ENCODE measurements around the gene FMN1. TPM values are rescaled to one million over a fixed set of nuclear protein-coding genes. Genes with fewer than 3 reads are reported as not detected.

FMN1 gene
- polyA plus RNA-seq, 6 donors from 2014 or later = 0.33 to 1.0 (median 0.44) TPM; not detected in 1

GRCh38 chr15:33104212-33104611 lies 90.3 kb downstream of the FMN1 start:
- peaks cover 0 to 3% (median 0%) of the 10 kb centered on the region in 7 donors for H3K9me3 Mint-ChIP-seq
- peaks cover 17 to 29% (median 17%) of the 10 kb centered on the region in 3 donors for H3K27me3 Mint-ChIP-seq
- ATAC-seq (ENCODE audit: low read depth in 2 of 2) (no peak), DNase-seq (no peak)
- H3K4me3 Mint-ChIP-seq = no peak overlapping the region
- no peaks in the 10 kb centered on the region for H3K36me3 Mint-ChIP-seq
- H3K4me1 Mint-ChIP-seq = peaks cover 0 to 6% (median 0%) of the 10 kb centered on the region in 3 donors
- no peak overlapping the region for H3K27ac Mint-ChIP-seq

GRCh38 chr15:33101036-33101435 lies 93.5 kb downstream of the FMN1 start:
- Mint-ChIP-seq H3K4me3 (no peak overlapping the region), H3K4me1 (peaks cover 0 to 6% (median 0%) of the 10 kb centered on the region in 3 donors), H3K9me3 (peaks cover 0 to 3% (median 0%) of the 10 kb centered on the region in 7 donors), H3K36me3 (no peaks in the 10 kb centered on the region), H3K27ac (no peak overlapping the region), H3K27me3 (peaks cover 0 to 21% (median 10%) of the 10 kb centered on the region in 3 donors)
- ATAC-seq (ENCODE audit: low read depth in 2 of 2) (no peak), DNase-seq (no peak)

GRCh38 chr15:33100314-33100713 lies 94.2 kb downstream of the FMN1 start:
- ATAC-seq (ENCODE audit: low read depth in 2 of 2) (no peak), DNase-seq (no peak)
- Mint-ChIP-seq H3K9me3 (peaks cover 0 to 3% (median 0%) of the 10 kb centered on the region in 7 donors), H3K27ac (peak overlapping the region in 1 of 6 donors; percentile 12), H3K4me3 (no peak overlapping the region), H3K4me1 (peaks cover 0 to 6% (median 0%) of the 10 kb centered on the region in 3 donors), H3K36me3 (no peaks in the 10 kb centered on the region), H3K27me3 (peaks cover 0 to 18% (median 10%) of the 10 kb centered on the region in 3 donors)

- Mint-ChIP-seq H3K4me1 (peaks cover 0 to 6% (median 0%) of the 10 kb centered on the region in 3 donors), H3K27ac (no peak overlapping the region), H3K27me3 (peaks cover 0 to 18% (median 10%) of the 10 kb centered on the region in 3 donors), H3K36me3 (no peaks in the 10 kb centered on the region), H3K9me3 (peaks cover 0 to 3% (median 0%) of the 10 kb centered on the region in 7 donors), H3K4me3 (no peak overlapping the region)
- ATAC-seq (ENCODE audit: low read depth in 2 of 2) = no peak
- DNase-seq = no peak
Measured at GRCh38 chr15:33099739-33100138, 94.8 kb downstream of the FMN1 start.

GRCh38 chr15:33099213-33099612 lies 95.3 kb downstream of the FMN1 start:
- H3K4me3 Mint-ChIP-seq = no peak overlapping the region
- DNase-seq (no peak), ATAC-seq (ENCODE audit: low read depth in 2 of 2) (no peak)
- H3K36me3 Mint-ChIP-seq = no peaks in the 10 kb centered on the region
- no peak overlapping the region for H3K27ac Mint-ChIP-seq
- H3K27me3 Mint-ChIP-seq = peaks cover 0 to 18% (median 10%) of the 10 kb centered on the region in 3 donors
- peaks cover 0 to 3% (median 0%) of the 10 kb centered on the region in 7 donors for H3K9me3 Mint-ChIP-seq
- peaks cover 0 to 4% (median 0%) of the 10 kb centered on the region in 3 donors for H3K4me1 Mint-ChIP-seq

- peaks cover 0 to 18% (median 12%) of the 10 kb centered on the region in 3 donors for H3K27me3 Mint-ChIP-seq
- no peak overlapping the region for H3K27ac Mint-ChIP-seq
- DNase-seq (no peak), ATAC-seq (ENCODE audit: low read depth in 2 of 2) (no peak)
- H3K4me3 Mint-ChIP-seq = peak overlapping the region in 1 of 8 donors; percentile 30
- peaks cover 0 to 3% (median 0%) of the 10 kb centered on the region in 7 donors for H3K9me3 Mint-ChIP-seq
- peaks cover 0 to 4% (median 0%) of the 10 kb centered on the region in 3 donors for H3K4me1 Mint-ChIP-seq
- H3K36me3 Mint-ChIP-seq = no peaks in the 10 kb centered on the region
Measured at GRCh38 chr15:33098094-33099058, 96.1 kb downstream of the FMN1 start.

- H3K9me3 Mint-ChIP-seq = no peaks in the 10 kb centered on the region
Measured at GRCh38 chr15:33096134-33096533, 98.4 kb downstream of the FMN1 start.

GRCh38 chr15:33095641-33096040 lies 98.9 kb downstream of the FMN1 start:
- H3K4me3 Mint-ChIP-seq = no peak overlapping the region
- no peak overlapping the region for H3K27ac Mint-ChIP-seq
- H3K4me1 Mint-ChIP-seq = peaks cover 0 to 4% (median 0%) of the 10 kb centered on the region in 3 donors
- no peak for ATAC-seq (ENCODE audit: low read depth in 2 of 2)
- H3K9me3 Mint-ChIP-seq = no peaks in the 10 kb centered on the region
- peaks cover 4 to 7% (median 6%) of the 10 kb centered on the region in 3 donors for H3K27me3 Mint-ChIP-seq
- DNase-seq = no peak
- H3K36me3 Mint-ChIP-seq = no peaks in the 10 kb centered on the region

More at GRCh38 chr15:33096134-33096533, 98.4 kb downstream of the FMN1 start:
- Mint-ChIP-seq H3K4me1 (peaks cover 0 to 4% (median 0%) of the 10 kb centered on the region in 3 donors), H3K4me3 (no peak overlapping the region), H3K36me3 (no peaks in the 10 kb centered on the region), H3K27me3 (peaks cover 4 to 7% (median 6%) of the 10 kb centered on the region in 3 donors), H3K27ac (no peak overlapping the region)
- ATAC-seq (ENCODE audit: low read depth in 2 of 2) = no peak
- no peak for DNase-seq

GRCh38 chr15:33094336-33094735 lies 100.2 kb downstream of the FMN1 start:
- no peaks in the 10 kb centered on the region for H3K36me3 Mint-ChIP-seq
- DNase-seq (no peak), ATAC-seq (ENCODE audit: low read depth in 2 of 2) (no peak)
- H3K9me3 Mint-ChIP-seq = no peaks in the 10 kb centered on the region
- H3K4me3 Mint-ChIP-seq = no peak overlapping the region
- no peaks in the 10 kb centered on the region for H3K4me1 Mint-ChIP-seq
- peaks cover 4 to 6% (median 6%) of the 10 kb centered on the region in 3 donors for H3K27me3 Mint-ChIP-seq
- no peak overlapping the region for H3K27ac Mint-ChIP-seq

DNA sequence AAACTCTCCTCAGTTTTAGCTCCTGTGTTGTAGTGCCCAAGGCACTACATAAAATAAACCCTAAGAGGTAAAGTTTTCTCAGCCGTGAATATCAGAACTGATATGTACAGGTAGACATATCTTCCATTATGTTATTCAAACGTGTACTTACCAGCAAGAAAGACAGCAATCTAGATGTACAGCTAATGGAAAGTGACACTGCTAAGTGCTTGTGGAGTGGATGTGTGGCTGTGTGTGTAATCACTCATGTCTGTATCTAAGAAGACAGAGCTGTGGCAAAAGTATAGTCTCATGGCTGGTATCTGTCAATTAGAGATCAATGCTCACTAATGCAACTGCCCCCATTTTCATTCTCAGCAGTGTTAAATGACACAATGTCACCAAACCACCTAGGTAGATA lies 101.3 kb downstream of the FMN1 start:
- peaks cover 4 to 6% (median 4%) of the 10 kb centered on the region in 3 donors for H3K27me3 Mint-ChIP-seq
- ATAC-seq (ENCODE audit: low read depth in 2 of 2) = no peak
- no peaks in the 10 kb centered on the region for H3K9me3 Mint-ChIP-seq
- H3K36me3 Mint-ChIP-seq = no peaks in the 10 kb centered on the region
- DNase-seq = no peak
- H3K4me1 Mint-ChIP-seq = no peaks in the 10 kb centered on the region
- no peak overlapping the region for H3K4me3 Mint-ChIP-seq
- H3K27ac Mint-ChIP-seq = no peak overlapping the region

- ATAC-seq (ENCODE audit: low read depth in 2 of 2) (no peak), DNase-seq (no peak)
- Mint-ChIP-seq H3K36me3 (no peaks in the 10 kb centered on the region), H3K4me1 (no peaks in the 10 kb centered on the region), H3K27me3 (peaks cover 4 to 8% (median 6%) of the 10 kb centered on the region in 3 donors), H3K9me3 (no peaks in the 10 kb centered on the region), H3K27ac (no peak overlapping the region), H3K4me3 (peak overlapping the region in 1 of 8 donors; percentile 32)
Measured at GRCh38 chr15:33091983-33092693, 102.4 kb downstream of the FMN1 start.

DNA sequence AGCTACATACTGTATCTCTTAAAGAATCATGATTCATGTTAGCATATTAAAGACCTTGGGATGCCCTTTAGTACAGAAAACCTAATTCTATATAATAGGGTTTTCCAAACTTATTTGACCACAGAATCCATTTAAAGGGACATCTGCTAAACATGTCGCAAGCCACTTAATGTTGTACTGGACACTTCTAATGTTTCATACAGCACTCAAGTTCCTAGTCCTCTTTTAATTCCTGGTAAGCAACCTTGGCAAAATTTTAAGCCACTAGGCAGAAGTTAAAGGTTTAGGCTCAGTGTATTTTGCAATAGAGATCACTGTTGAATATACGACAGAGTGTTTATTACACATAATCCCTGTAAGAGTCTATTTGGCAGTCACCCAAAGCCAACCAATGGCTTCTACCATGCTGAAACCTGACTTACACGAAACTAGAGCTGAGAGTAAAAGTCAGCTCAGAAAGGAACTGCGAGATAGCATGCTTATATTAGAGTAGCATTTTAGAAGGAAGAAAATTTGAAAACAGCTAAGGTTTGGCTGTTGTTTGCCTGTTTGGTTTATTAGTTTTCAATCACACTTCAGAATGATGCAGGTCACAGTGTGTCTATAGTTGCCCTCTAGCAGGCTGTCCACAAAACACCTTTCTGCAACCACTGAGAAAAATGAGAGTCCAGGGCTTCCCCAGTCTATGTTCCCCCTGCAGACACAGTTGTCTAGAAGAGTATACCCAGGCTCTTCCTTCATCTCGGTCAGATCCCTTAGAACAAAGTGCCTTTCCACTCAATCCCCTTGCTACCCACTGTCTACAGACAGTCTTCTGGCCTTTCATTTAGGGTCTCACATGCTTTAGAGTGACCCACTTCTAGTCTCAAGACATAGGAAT lies 104.4 kb downstream of the FMN1 start:
- DNase-seq (no peak), ATAC-seq (ENCODE audit: low read depth in 2 of 2) (no peak)
- H3K27ac Mint-ChIP-seq = no peak overlapping the region
- no peak overlapping the region for H3K4me3 Mint-ChIP-seq
- no peaks in the 10 kb centered on the region for H3K4me1 Mint-ChIP-seq
- peaks cover 0 to 14% (median 11%) of the 10 kb centered on the region in 3 donors for H3K27me3 Mint-ChIP-seq
- no peaks in the 10 kb centered on the region for H3K9me3 Mint-ChIP-seq
- H3K36me3 Mint-ChIP-seq = no peaks in the 10 kb centered on the region
